CD14-positive monocyte (primary cell): ENCODE measurements around the gene HIPK1. TPM values are rescaled to one million over a fixed set of nuclear protein-coding genes. Genes with fewer than 3 reads are reported as not detected.

Experiments
- DNase-seq, 3 donors: peaks; one replicate each; pipeline ENCODE4 v3.0.0-alpha.2; 2011 to 2022
- H2AFZ ChIP-seq: 2 replicates; pipeline ENCODE4 v1.6.0; 2012; ENCODE audit warnings: mild to moderate bottlenecking, low read depth, low read length, inconsistent platforms; ENCODE audit not compliant: insufficient read depth, poor library complexity, severe bottlenecking
- H3K27ac ChIP-seq, 2 donors: 1 replicate in 1 of 2; 2 replicates in 1 of 2; pipeline ENCODE4 v1.5.1; 2012 to 2013; ENCODE audit warnings: low read length in 2 of 2, control low read depth in 1 of 2, inconsistent platforms in 1 of 2, low read depth in 1 of 2, mild to moderate bottlenecking in 1 of 2
- H3K27me3 ChIP-seq, 2 donors: one replicate each; pipeline versions ENCODE4 v1.6.0 to v1.6.1; 2011 to 2013; ENCODE audit warnings: low read length in 2 of 2; ENCODE audit not compliant: control insufficient read depth in 2 of 2, insufficient read depth in 2 of 2
- H3K36me3 ChIP-seq, 2 donors: replicated peaks in 1 of 2; 1 replicate in 1 of 2; 2 replicates in 1 of 2; pipeline versions ENCODE4 v1.5.1 to v1.6.1; 2012 to 2013; ENCODE audit warnings: low read length in 2 of 2, control low read depth in 1 of 2, inconsistent platforms in 1 of 2, mild to moderate bottlenecking in 1 of 2; ENCODE audit not compliant: insufficient read depth in 2 of 2, control insufficient read depth in 1 of 2
- H3K4me1 ChIP-seq, 2 donors: 1 replicate in 1 of 2; 2 replicates in 1 of 2; pipeline versions ENCODE4 v1.5.1 to v1.6.1; 2012 to 2013; ENCODE audit warnings: low read length in 2 of 2, control low read depth in 1 of 2, inconsistent platforms in 1 of 2, mild to moderate bottlenecking in 1 of 2, moderate library complexity in 1 of 2; ENCODE audit not compliant: insufficient read depth in 2 of 2, control insufficient read depth in 1 of 2
- H3K4me2 ChIP-seq: replicated peaks from 2 replicates; pipeline ENCODE3; 2012; ENCODE audit warnings: low read length, moderate library complexity, mild to moderate bottlenecking; ENCODE audit not compliant: poor library complexity, severe bottlenecking; ENCODE audit errors: extremely low read depth
- H3K4me3 ChIP-seq, 3 experiments: fragments of 200-600 bp in 1 of 3; sonication (generic) in 1 of 3; replicated peaks in 1 of 3; 1 replicate in 2 of 3; 2 replicates in 1 of 3; pipeline ENCODE4 v1.5.1; 2011 to 2013; ENCODE audit warnings: low read length in 3 of 3, mild to moderate bottlenecking in 3 of 3, control low read depth in 2 of 3, low read depth in 2 of 3, inconsistent platforms in 1 of 3, moderate library complexity in 1 of 3
- H3K79me2 ChIP-seq: 2 replicates; pipeline ENCODE4 v1.6.0; 2012; ENCODE audit warnings: mild to moderate bottlenecking, control low read depth, inconsistent platforms, low read length, moderate library complexity; ENCODE audit not compliant: insufficient read depth
- H3K9ac ChIP-seq: 2 replicates; pipeline ENCODE4 v1.6.0; 2017; ENCODE audit warnings: low read length, mild to moderate bottlenecking; ENCODE audit not compliant: insufficient read depth, poor library complexity, severe bottlenecking
- H3K9me3 ChIP-seq, 2 donors: replicated peaks in 1 of 2; 1 replicate in 1 of 2; 2 replicates in 1 of 2; pipeline versions ENCODE4 v1.5.1 to v1.6.1; 2012 to 2013; ENCODE audit warnings: low read length in 2 of 2, control low read depth in 1 of 2; ENCODE audit not compliant: control insufficient read depth in 1 of 2, insufficient read depth in 1 of 2
- H4K20me1 ChIP-seq: 2 replicates; pipeline ENCODE4 v1.6.0; 2012; ENCODE audit warnings: mild to moderate bottlenecking, low read length, control low read depth, moderate library complexity; ENCODE audit not compliant: insufficient read depth
- H3K27ac Mint-ChIP-seq, 7 donors: one replicate each; pipeline ENCODE4 v1.8.0; 2020; ENCODE audit warnings: mild to moderate bottlenecking in 7 of 7, mixed read lengths in 7 of 7, moderate library complexity in 6 of 7, inconsistent platforms in 2 of 7
- H3K27me3 Mint-ChIP-seq, 3 donors: one replicate each; pipeline ENCODE4 v1.8.0; 2021 to 2022; ENCODE audit warnings: low read depth in 3 of 3, mild to moderate bottlenecking in 3 of 3, mixed read lengths in 3 of 3, moderate library complexity in 3 of 3, inconsistent platforms in 1 of 3
- H3K36me3 Mint-ChIP-seq, 2 donors: one replicate each; pipeline ENCODE4 v1.8.0; 2020; ENCODE audit warnings: mixed read lengths in 2 of 2, inconsistent platforms in 1 of 2, mild to moderate bottlenecking in 1 of 2
- H3K4me1 Mint-ChIP-seq: one replicate; pipeline ENCODE4 v1.8.0; 2020; ENCODE audit warnings: mild to moderate bottlenecking, mixed read lengths
- H3K4me3 Mint-ChIP-seq, 2 donors: one replicate each; pipeline ENCODE4 v1.8.0; 2020; ENCODE audit warnings: mild to moderate bottlenecking in 2 of 2, mixed read lengths in 2 of 2, moderate library complexity in 1 of 2
- H3K9me3 Mint-ChIP-seq, 7 donors: one replicate each; pipeline ENCODE4 v1.8.0; 2020 to 2022; ENCODE audit warnings: mixed read lengths in 7 of 7, mild to moderate bottlenecking in 6 of 7, moderate library complexity in 6 of 7, inconsistent platforms in 2 of 7
- WGBS: methylation state at CpG from one replicate; pipeline ENCODE4 v1.1.5; 2013; ENCODE audit warnings: missing lambda C conversion rate; ENCODE audit not compliant: insufficient coverage; 5-methylcytosine and 5-hydroxymethylcytosine counted together
- intact Hi-C, 2 donors: fragments of 100-400 bp; cut with micrococcal nuclease; formaldehyde crosslinking; loops; one replicate each; pipeline versions ENCODE4 v1.15.0 to v1.15.1; 2023
- polyA plus RNA-seq, 3 donors: library from polyadenylated mRNA; depleted of rRNA in 1 of 3; unstranded in 2 of 3; stranded (reverse) in 1 of 3; fragments of 300-500 nt in 2 of 3; fragments of >200 nt in 1 of 3; fragmentation: Illumina TruSeq in 2 of 3; gene quantifications; 1 replicate in 2 of 3; 2 replicates in 1 of 3; pipeline ENCODE4 v1.2.3, GENCODE V29; 2012 to 2021
- TF ChIP-seq, protein P1 (sequence below): fragments of 200-600 bp; IDR thresholded peaks from one replicate; pipeline ENCODE4 v1.8.0; 2022; ENCODE audit warnings: antibody characterized with exemption, mild to moderate bottlenecking

Gene HIPK1
- polyA plus RNA-seq, 3 donors = 10.1 to 57.2 (median 14.8) TPM

DNA sequence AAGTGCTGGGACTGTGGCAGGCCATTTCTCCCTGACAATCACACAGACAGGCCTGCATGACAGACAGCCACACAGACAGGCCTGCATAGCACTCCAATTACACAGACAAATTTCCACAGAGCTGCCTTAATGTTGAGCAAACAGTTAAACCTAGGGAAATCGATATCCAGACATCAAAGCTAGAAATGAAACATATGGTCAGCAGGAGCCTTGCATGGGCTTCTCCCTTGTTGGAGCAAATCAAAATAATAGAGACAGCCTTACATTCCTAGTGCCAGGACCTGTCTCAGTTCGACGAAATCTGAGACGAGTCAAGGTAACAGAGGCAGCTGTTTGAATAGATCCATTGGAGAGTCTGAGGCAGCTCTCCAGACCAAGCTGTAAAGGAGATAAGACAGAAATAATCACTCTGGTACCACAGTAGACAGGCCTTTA lies 92.6 kb downstream of the HIPK1 start:
- peaks cover 2 to 8% (median 7%) of the 10 kb centered on the region in 3 donors for H3K27me3 Mint-ChIP-seq
- no peaks in the 10 kb centered on the region for H3K4me1 ChIP-seq
- H3K9me3 ChIP-seq = peaks cover 0 to 10% of the 10 kb centered on the region in 2 donors
- no peak overlapping the region for H2AFZ ChIP-seq
- H3K9me3 Mint-ChIP-seq = peaks cover 1 to 18% (median 7%) of the 10 kb centered on the region in 7 donors
- no peak overlapping the region for H3K9ac ChIP-seq
- H3K4me3 Mint-ChIP-seq = no peak overlapping the region
- WGBS = 100% methylated on average over 1 of the region's 4 CpGs
- TF ChIP-seq, protein P1, sequence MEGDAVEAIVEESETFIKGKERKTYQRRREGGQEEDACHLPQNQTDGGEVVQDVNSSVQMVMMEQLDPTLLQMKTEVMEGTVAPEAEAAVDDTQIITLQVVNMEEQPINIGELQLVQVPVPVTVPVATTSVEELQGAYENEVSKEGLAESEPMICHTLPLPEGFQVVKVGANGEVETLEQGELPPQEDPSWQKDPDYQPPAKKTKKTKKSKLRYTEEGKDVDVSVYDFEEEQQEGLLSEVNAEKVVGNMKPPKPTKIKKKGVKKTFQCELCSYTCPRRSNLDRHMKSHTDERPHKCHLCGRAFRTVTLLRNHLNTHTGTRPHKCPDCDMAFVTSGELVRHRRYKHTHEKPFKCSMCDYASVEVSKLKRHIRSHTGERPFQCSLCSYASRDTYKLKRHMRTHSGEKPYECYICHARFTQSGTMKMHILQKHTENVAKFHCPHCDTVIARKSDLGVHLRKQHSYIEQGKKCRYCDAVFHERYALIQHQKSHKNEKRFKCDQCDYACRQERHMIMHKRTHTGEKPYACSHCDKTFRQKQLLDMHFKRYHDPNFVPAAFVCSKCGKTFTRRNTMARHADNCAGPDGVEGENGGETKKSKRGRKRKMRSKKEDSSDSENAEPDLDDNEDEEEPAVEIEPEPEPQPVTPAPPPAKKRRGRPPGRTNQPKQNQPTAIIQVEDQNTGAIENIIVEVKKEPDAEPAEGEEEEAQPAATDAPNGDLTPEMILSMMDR = no peak
- no peaks in the 10 kb centered on the region for H3K36me3 ChIP-seq
- no peaks in the 10 kb centered on the region for H3K4me1 Mint-ChIP-seq
- no peaks in the 10 kb centered on the region for H4K20me1 ChIP-seq
- no peaks in the 10 kb centered on the region for H3K79me2 ChIP-seq
- DNase-seq = no peak
- no peak overlapping the region for H3K4me2 ChIP-seq
- H3K4me3 ChIP-seq = no peak overlapping the region
- H3K27me3 ChIP-seq = no peaks in the 10 kb centered on the region
- H3K36me3 Mint-ChIP-seq = no peaks in the 10 kb centered on the region
- H3K27ac Mint-ChIP-seq = no peak overlapping the region
- intact Hi-C loops = no loop called here
- H3K27ac ChIP-seq = no peak overlapping the region

DNA sequence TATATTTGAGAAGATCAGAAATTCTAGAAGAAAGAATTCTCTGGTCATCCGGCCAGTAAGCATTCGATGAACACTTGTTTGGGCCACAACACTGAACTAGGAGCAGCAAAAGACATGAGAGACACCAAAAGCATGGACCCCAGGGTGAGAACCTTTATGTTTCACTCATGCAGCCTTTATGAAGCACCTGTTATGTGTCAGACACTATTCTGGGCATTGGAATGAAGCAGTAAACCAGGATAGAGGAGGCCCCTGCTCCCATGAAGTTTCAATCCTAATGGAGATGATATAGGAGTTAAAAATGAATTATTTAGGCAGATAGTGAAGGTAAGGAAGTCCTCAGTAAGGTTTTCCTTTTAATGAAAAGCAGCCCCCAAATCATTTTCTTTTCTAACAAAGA lies 93.8 kb downstream of the HIPK1 start:
- Histone ChIP-seq H3K27me3 (no peaks in the 10 kb centered on the region), H3K4me1 (no peaks in the 10 kb centered on the region), H3K4me3 (no peak overlapping the region), H3K4me2 (no peak overlapping the region), H2AFZ (no peak overlapping the region), H4K20me1 (no peaks in the 10 kb centered on the region), H3K27ac (no peak overlapping the region), H3K9me3 (peaks cover 0 to 10% of the 10 kb centered on the region in 2 donors), H3K9ac (no peak overlapping the region), H3K36me3 (no peaks in the 10 kb centered on the region), H3K79me2 (no peaks in the 10 kb centered on the region)
- peaks cover 1 to 19% (median 7%) of the 10 kb centered on the region in 7 donors for H3K9me3 Mint-ChIP-seq
- intact Hi-C loops = no loop called here
- H3K27me3 Mint-ChIP-seq = peaks cover 0 to 9% (median 2%) of the 10 kb centered on the region in 3 donors
- H3K27ac Mint-ChIP-seq = no peak overlapping the region
- no peak overlapping the region for H3K4me3 Mint-ChIP-seq
- TF ChIP-seq, protein P1 = no peak
- H3K4me1 Mint-ChIP-seq = no peaks in the 10 kb centered on the region
- 100% methylated on average over 2 of the region's 2 CpGs for WGBS
- H3K36me3 Mint-ChIP-seq = no peaks in the 10 kb centered on the region
- no peak for DNase-seq
